Measurements from ENCODE around the gene UBA3. TPM values are rescaled to one million over a fixed set of nuclear protein-coding genes. Genes with fewer than 3 reads are reported as not detected.

The UBA3 gene
- total RNA-seq, 1 experiment from 2014 or later = 47.1 TPM

DNA sequence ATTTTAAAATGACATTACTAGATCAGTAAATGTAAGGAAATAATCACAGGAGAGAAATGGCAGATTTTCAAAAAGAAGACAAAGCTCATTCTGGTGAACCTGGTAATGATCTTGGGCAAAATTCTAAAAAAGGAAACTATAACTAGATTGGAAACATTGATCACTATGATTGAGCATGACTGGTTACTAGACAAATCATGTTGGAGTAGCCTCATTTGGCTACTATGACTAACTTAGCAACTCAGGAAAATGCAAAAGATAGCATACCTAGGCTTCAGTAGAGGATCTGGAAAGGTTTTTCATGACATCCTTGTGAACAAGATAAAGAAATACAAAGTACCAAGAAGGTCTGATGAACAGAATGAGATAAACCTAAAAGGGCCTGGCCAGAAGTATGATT lies 20.5 kb downstream of the UBA3 start:
- peaks cover 27% of the 10 kb centered on the region for H3K36me3 ChIP-seq (ENCODE audit: control insufficient read depth, insufficient read depth, low read length)
- CTCF ChIA-PET = no interaction called here
- intact Hi-C loops (cut with micrococcal nuclease; ENCODE audit: unreplicated experiment) = no loop called here
- no peak for DNase-seq (ENCODE audit: low read depth, low spot score)
- ATAC-seq = no peak
- TF ChIP-seq TCF7L2 (IDR thresholded peaks at IDR 0.05; ENCODE audit: low read depth, low read length) (no peak), SIN3A (IDR thresholded peaks at IDR 0.05; ENCODE audit: borderline replicate concordance, insufficient read depth, low read depth, low read length) (no peak)
- TF ChIP-seq, protein P1, sequence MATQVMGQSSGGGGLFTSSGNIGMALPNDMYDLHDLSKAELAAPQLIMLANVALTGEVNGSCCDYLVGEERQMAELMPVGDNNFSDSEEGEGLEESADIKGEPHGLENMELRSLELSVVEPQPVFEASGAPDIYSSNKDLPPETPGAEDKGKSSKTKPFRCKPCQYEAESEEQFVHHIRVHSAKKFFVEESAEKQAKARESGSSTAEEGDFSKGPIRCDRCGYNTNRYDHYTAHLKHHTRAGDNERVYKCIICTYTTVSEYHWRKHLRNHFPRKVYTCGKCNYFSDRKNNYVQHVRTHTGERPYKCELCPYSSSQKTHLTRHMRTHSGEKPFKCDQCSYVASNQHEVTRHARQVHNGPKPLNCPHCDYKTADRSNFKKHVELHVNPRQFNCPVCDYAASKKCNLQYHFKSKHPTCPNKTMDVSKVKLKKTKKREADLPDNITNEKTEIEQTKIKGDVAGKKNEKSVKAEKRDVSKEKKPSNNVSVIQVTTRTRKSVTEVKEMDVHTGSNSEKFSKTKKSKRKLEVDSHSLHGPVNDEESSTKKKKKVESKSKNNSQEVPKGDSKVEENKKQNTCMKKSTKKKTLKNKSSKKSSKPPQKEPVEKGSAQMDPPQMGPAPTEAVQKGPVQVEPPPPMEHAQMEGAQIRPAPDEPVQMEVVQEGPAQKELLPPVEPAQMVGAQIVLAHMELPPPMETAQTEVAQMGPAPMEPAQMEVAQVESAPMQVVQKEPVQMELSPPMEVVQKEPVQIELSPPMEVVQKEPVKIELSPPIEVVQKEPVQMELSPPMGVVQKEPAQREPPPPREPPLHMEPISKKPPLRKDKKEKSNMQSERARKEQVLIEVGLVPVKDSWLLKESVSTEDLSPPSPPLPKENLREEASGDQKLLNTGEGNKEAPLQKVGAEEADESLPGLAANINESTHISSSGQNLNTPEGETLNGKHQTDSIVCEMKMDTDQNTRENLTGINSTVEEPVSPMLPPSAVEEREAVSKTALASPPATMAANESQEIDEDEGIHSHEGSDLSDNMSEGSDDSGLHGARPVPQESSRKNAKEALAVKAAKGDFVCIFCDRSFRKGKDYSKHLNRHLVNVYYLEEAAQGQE (IDR thresholded peaks at IDR 0.05; ENCODE audit: insufficient read depth in 1 of 2, low read depth in 2 of 2, low read length in 1 of 2) = no peak
- H3K27me3 ChIP-seq (ENCODE audit: control insufficient read depth, insufficient read depth, low read length) = no peaks in the 10 kb centered on the region
- in situ Hi-C loops (cut with HindIII; ENCODE audit: low pct_unique_long_range_greater_than_20kb, low sequenced_read_pairs) = no loop called here
- no peaks in the 10 kb centered on the region for H3K4me1 ChIP-seq (ENCODE audit: control insufficient read depth, insufficient read depth, low read length)
- no peak overlapping the region for H3K4me3 ChIP-seq (ENCODE audit: low read depth in 2 of 2, low read length in 2 of 2)
- H3K9me3 ChIP-seq (ENCODE audit: control insufficient read depth, insufficient read depth, low read depth, low read length) = no peaks in the 10 kb centered on the region
- H3K27ac ChIP-seq (ENCODE audit: low read length) = no peak overlapping the region
- no TSS peak for BruUV-seq (replicated peaks)
- POLR2A ChIA-PET = interaction anchor here (0.6 kb wide), 1 partner anchor 1412 kb away, joined by 3 read pairs; no protein-coding TSS in a partner anchor

- H3K27ac ChIP-seq (ENCODE audit: low read length) = no peak overlapping the region
- DNase-seq (ENCODE audit: low read depth, low spot score) (no peak), ATAC-seq (no peak)
- H3K4me1 ChIP-seq (ENCODE audit: control insufficient read depth, insufficient read depth, low read length) = no peaks in the 10 kb centered on the region
- H3K9me3 ChIP-seq (ENCODE audit: control insufficient read depth, insufficient read depth, low read depth, low read length) = no peaks in the 10 kb centered on the region
- intact Hi-C loops (cut with micrococcal nuclease; ENCODE audit: unreplicated experiment) (no loop called here), in situ Hi-C loops (cut with HindIII; ENCODE audit: low pct_unique_long_range_greater_than_20kb, low sequenced_read_pairs) (no loop called here)
- ChIA-PET CTCF (no interaction called here), POLR2A (no interaction called here)
- no TSS peak for BruUV-seq (replicated peaks)
- TF ChIP-seq POLR2AphosphoS5 (IDR thresholded peaks at IDR 0.05; ENCODE audit: low read depth, low read length) = no peak
- no peak for TF ChIP-seq CTCF (IDR thresholded peaks at IDR 0.05)
- H3K4me3 ChIP-seq (ENCODE audit: low read depth in 2 of 2, low read length in 2 of 2) = no peak overlapping the region
- H3K36me3 ChIP-seq (ENCODE audit: control insufficient read depth, insufficient read depth, low read length) = peaks cover 27% of the 10 kb centered on the region
- H3K27me3 ChIP-seq (ENCODE audit: control insufficient read depth, insufficient read depth, low read length) = no peaks in the 10 kb centered on the region
These were observed 21.3 kb downstream of the UBA3 start for GRCh38 chr3:69058947-69059224.

GRCh38 chr3:69058180-69058946 lies 21.8 kb downstream of the UBA3 start:
- BruUV-seq (replicated peaks) = no TSS peak
- ATAC-seq (no peak), DNase-seq (ENCODE audit: low read depth, low spot score) (no peak)
- Histone ChIP-seq H3K9me3 (ENCODE audit: control insufficient read depth, insufficient read depth, low read depth, low read length) (no peaks in the 10 kb centered on the region), H3K27me3 (ENCODE audit: control insufficient read depth, insufficient read depth, low read length) (no peaks in the 10 kb centered on the region), H3K36me3 (ENCODE audit: control insufficient read depth, insufficient read depth, low read length) (peaks cover 27% of the 10 kb centered on the region), H3K27ac (ENCODE audit: low read length) (no peak overlapping the region), H3K4me3 (ENCODE audit: low read depth in 2 of 2, low read length in 2 of 2) (no peak overlapping the region), H3K4me1 (ENCODE audit: control insufficient read depth, insufficient read depth, low read length) (no peaks in the 10 kb centered on the region)
- TF ChIP-seq, protein P1 (IDR thresholded peaks at IDR 0.05; ENCODE audit: insufficient read depth in 1 of 2, low read depth in 2 of 2, low read length in 1 of 2) = no peak
- TF ChIP-seq TCF7L2 (IDR thresholded peaks at IDR 0.05; ENCODE audit: low read depth, low read length) (no peak), SIN3A (IDR thresholded peaks at IDR 0.05; ENCODE audit: borderline replicate concordance, insufficient read depth, low read depth, low read length) (no peak), POLR2AphosphoS5 (IDR thresholded peaks at IDR 0.05; ENCODE audit: low read depth, low read length) (no peak), CTCF (IDR thresholded peaks at IDR 0.05) (no peak)
- POLR2A ChIA-PET = no interaction called here
- in situ Hi-C loops (cut with HindIII; ENCODE audit: low pct_unique_long_range_greater_than_20kb, low sequenced_read_pairs) = no loop called here
- intact Hi-C loops (cut with micrococcal nuclease; ENCODE audit: unreplicated experiment) = no loop called here
- CTCF ChIA-PET = no interaction called here
